GM18907 (cell line): ENCODE results near the gene SNX30.

Experiments used
- ATAC-seq: cut with Tn5 transposase; IDR thresholded peaks from one replicate; pipeline ENCODE4 v1.9.1; 2021; ENCODE audit warnings: mild to moderate bottlenecking, moderate library complexity; ENCODE audit not compliant: unreplicated experiment

The SNX30 gene

DNA sequence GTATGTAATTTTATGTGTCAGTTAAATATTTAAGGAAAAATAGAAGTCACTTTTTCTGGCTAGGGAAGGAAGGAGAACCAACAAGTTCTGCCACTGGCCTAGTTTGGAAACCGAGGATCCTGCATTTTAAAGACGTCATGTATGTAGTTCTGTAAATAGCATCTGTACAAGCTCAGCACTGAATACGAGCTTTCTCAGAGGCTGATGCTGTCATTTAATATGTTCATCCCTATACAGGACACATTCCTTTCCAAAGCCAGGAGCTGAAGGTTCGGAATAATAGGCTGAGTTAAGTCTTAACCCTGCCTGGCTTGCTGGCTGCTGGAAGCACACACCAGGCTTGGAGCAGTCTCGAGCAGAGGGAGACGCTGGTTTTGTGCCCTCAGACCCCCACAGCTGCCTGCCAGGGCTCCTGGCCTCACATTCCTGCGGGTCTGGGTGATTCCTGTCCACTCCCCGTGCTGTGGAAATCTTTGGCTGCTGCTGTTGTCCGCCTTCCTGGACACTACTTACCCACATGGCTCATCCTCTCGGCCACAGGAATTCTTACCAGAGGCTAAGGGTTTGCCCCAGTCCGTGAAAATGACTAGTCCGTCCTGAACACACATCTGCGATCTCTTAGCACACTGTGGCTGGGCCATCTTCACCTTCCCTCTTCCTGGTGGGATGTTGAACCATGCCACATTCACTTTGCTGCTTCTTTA is 103.5 kb downstream of the SNX30 start:
- no peak for ATAC-seq

- no peak for ATAC-seq
Measured at GRCh38 chr9:112854657-112855056, 104.1 kb downstream of the SNX30 start.

DNA sequence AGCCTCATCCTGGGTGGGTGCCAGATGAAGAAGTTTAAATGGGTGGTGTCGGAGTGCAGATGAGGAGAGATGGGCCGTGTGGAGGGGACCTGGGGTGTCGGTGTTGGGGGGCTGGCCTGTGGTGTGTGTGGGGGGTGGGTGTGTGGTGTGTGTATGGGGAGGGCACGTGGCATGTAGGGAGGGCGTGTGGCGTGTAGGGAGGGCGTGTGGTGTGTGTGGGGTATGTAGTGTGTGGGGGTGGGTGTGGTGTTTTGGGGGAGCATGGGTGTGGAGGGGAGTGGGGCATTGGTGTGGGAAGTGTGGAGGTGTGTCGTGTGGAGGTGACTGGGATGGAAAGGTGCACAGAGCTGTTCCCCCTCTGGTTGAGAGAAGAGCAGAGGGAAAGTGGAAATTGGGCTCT is 105.6 kb downstream of the SNX30 start:
- no peak for ATAC-seq

GRCh38 chr9:112856843-112857242 is 106.3 kb downstream of the SNX30 start:
- ATAC-seq: no peak

- no peak for ATAC-seq
Measured at GRCh38 chr9:112858005-112858404, 107.4 kb downstream of the SNX30 start.

DNA sequence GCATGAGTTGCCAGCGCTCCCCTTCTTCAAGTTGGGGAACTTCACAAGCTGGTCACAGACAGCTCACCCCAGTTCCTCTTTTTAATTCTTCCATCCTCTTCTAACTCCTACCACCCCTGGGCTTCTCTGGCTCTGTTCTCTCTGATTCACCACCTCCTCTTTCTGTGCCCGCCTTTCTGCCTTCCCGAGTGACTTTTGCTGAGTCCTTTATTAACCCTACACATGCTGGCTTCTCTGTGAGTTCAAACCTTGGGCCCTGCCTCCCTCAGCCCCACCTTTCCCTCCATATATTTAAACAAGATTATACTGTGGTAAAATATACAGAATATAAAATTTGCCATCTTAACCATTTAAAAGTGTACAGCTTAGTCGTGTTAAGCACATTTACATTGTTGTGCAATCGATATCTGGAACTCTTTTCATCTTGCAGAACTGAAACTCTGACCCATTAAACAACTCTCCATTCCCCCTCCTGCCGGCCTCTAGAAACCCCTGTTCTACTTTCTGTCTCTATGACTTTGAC is 108.1 kb downstream of the SNX30 start:
- ATAC-seq: peak; percentile 66

GRCh38 chr9:112860451-112860850 is 109.9 kb downstream of the SNX30 start:
- no peak for ATAC-seq

GRCh38 chr9:112861155-112861554 is 110.6 kb downstream of the SNX30 start:
- ATAC-seq: no peak

GRCh38 chr9:112861638-112862555 is 111.3 kb downstream of the SNX30 start:
- ATAC-seq: no peak

GRCh38 chr9:112863214-112863613 is 112.7 kb downstream of the SNX30 start:
- ATAC-seq: no peak

DNA sequence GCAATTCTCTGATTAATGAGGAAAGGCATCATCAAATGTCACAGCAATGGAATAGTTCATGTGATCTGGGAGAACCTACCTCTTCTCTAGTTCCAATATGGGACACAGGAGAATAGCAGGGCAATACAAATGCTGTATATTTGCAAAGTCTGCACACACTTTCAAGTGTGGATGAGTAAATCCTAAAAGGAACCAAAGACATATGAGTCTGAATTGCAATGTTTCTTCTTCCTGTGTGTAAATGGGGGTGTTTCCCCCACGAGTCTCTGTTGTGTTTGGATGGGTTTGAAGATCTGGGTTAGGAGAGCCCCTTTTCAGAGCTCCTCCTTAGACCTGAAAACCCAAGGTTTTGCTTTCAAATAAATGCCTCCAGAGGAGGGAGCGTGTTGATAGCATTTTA is 113.2 kb downstream of the SNX30 start:
- ATAC-seq: no peak

DNA sequence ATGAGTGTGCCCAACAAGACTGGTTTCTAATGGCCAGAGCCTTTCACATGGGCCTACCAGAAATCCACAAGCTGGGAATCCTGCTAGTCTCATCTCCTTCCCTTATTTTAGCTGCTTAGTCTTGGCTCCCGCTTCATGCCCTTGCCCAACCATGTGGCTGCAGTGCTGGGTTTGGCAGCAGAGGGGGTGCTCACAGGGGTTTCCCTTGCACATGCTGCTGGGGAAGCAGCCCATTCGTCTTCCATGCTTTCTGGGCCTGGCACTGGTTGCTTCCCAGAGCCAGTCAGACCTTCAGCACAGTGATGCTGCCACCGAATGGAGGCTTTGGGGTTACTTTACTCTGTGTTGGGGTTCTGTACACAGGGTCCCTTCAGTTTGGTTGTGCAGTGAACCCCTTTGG is 113.8 kb downstream of the SNX30 start:
- no peak for ATAC-seq

- no peak for ATAC-seq
Measured at GRCh38 chr9:112864982-112865381, 114.4 kb downstream of the SNX30 start.

DNA sequence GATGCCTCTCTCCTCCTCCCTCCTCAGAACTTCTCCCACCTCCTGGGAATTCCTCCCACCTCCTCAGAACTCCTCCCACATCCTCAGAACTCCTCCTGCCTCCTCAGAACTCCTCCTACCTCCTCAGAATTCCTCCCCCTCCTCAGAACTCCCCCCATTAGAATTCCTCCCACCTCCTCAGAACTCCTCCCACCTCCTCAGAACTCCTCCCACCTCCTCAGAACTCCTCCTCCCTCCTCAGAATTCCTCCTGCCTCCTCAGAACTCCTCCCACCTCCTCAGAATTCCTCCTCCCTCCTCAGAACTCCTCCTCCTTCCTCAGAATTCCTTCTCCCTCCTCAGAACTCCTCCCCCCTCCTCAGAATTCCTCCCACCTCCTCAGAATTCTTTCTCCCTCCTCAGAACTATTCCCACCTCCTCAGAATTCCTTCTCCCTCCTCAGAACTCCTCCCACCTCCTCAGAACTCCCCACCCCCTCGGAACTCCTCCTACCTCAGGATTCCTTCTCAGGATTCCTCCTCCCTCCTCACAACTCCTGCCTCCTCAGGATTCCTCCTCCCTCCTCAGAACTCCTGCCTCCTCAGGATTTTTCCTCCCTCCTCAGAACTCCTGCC is 116.2 kb downstream of the SNX30 start:
- no peak for ATAC-seq

- no peak for ATAC-seq
Measured at GRCh38 chr9:112867275-112867991, 116.9 kb downstream of the SNX30 start.

GRCh38 chr9:112868461-112868860 is 117.9 kb downstream of the SNX30 start:
- ATAC-seq: no peak

- ATAC-seq: no peak
Measured at GRCh38 chr9:112869041-112869529, 118.5 kb downstream of the SNX30 start.

- ATAC-seq: no peak
Measured at GRCh38 chr9:112869917-112870316, 119.4 kb downstream of the SNX30 start.

- ATAC-seq: no peak
Measured at GRCh38 chr9:112870556-112870955, 120.0 kb downstream of the SNX30 start.

GRCh38 chr9:112872019-112872418 is 121.5 kb downstream of the SNX30 start:
- ATAC-seq: no peak
